A549 (cell line): ENCODE results near the gene LCN1.

Experiments used
- CEBPB ChIP-seq, 2 experiments: fragments of >200 bp in 1 of 2; sonication (Bioruptor Twin) in 1 of 2; formaldehyde crosslinking in 1 of 2; IDR thresholded peaks; 2 replicates each; pipeline ENCODE4 v1.6.1; 2012 to 2016
- CTCF ChIP-seq: fragments of >200 bp; sonication (Bioruptor Twin); formaldehyde crosslinking; IDR thresholded peaks from 3 replicates; pipeline ENCODE4 v1.5.1; 2016
- EHF ChIP-seq: fragments of 250-450 bp; sonication (Bioruptor Pico); IDR thresholded peaks from 2 replicates; pipeline ENCODE4 v1.5.0; 2020; ENCODE audit warnings: mild to moderate bottlenecking
- EP300 ChIP-seq, 2 experiments: fragments of >200 bp; sonication (Bioruptor Twin); formaldehyde crosslinking; IDR thresholded peaks; 2 replicates in 1 of 2; 3 replicates in 1 of 2; pipeline ENCODE4 v1.6.1; 2016 to 2017
- HES2 ChIP-seq: fragments of >200 bp; sonication (Bioruptor Twin); formaldehyde crosslinking; IDR thresholded peaks from 2 replicates; pipeline ENCODE4 v1.6.1; 2016
- MAX ChIP-seq: IDR thresholded peaks from 2 replicates; pipeline ENCODE4 v1.6.1; 2012
- POLR2A ChIP-seq: IDR thresholded peaks from 2 replicates; pipeline ENCODE4 v1.6.1; 2012; ENCODE audit warnings: mild to moderate bottlenecking, low read length
- POLR2AphosphoS2 ChIP-seq: conservative IDR thresholded peaks from 2 replicates; pipeline ENCODE4 v1.6.1; 2012; ENCODE audit warnings: low read length, improper control_type of control experiment, inconsistent platforms

- TF ChIP-seq CTCF (no peak), EHF (no peak), HES2 (no peak), POLR2AphosphoS2 (no peak), POLR2A (no peak), CEBPB (IDR thresholded peaks at IDR 0.05) (no peak), EP300 (IDR thresholded peaks at IDR 0.05) (no peak), MAX (no peak)
These were observed 11.8 kb upstream of the LCN1 start for GRCh38 chr9:135509458-135509857.
